GM15510 (cell line): ENCODE results near the gene AGRN.

Experiments
- POLR2A ChIP-seq: IDR thresholded peaks from 3 replicates; pipeline ENCODE4 v1.6.1; 2011; ENCODE audit warnings: borderline replicate concordance; ENCODE audit not compliant: insufficient read length; ENCODE audit errors: extremely low read depth

AGRN gene

DNA sequence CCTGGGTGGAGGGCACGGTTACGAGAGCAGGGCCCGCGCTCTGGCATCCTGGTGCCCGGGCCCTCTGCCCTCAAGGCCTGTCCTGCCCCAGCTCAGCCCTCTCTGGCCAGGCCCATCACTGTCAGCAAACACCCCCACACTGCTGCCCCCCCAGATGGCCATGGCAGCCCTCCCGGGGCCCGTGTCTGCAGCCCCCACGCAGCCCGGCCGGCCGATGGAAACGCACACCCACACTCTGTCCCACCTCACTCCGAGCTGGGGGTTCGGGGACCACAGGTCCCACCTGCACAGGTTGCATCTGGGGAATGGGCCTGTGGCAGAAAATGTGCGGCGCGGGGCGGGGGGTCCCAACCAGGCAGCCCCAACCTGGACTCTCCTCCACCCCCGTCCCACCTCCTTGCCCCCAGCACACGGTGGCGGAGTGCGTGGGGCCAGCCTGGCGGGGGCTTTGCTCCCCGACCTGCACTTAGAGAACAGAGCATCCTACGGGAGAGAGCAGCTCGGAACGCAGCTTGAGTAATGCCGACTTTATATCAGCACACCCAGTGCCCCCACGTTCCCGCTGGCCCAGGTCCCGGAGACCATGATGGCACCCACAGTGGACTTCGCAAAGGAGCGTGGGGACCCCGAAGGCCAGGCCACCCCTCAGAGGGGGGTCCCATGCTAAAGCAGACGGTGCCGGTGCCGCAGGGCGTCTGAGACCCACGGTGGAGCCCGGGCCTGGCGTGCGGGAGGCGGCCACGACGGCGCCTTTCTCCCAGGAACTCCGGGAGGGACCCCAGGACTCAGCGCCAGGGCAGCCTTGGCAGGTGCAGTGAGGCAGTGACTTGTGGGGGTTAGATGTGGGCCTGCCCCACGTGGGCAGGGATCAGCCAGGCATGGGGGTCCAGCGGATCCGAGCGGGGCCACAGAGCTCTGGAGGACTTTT is 61.7 kb downstream of the AGRN start:
- no peak for TF ChIP-seq POLR2A

DNA sequence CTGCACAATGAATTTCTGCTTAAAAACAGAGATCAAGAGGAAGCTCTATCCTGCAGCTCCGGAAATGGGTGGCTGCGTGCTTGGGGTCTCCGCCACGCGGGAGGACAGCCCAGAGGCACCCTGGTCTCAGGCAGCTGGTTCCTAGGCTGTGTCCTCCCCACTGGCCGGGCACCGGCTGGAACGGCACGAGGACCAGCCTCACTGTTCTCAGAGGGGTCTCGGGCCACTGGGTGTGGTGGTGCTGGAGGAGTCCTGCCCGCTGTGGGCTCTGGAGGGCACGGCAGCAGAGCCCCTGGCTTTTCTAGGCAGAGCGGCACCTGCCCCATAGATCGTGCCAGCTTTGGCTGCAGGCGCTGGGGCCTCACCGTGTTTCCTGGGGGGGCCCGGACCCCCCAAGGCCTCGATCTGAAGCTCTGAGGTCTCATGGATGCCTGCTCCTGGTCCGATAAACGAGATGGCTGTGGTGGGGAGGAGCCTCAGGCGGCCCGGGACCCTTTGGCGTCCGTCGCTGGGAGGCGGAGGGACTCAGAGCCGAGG is 62.4 kb downstream of the AGRN start:
- TF ChIP-seq POLR2A = no peak

DNA sequence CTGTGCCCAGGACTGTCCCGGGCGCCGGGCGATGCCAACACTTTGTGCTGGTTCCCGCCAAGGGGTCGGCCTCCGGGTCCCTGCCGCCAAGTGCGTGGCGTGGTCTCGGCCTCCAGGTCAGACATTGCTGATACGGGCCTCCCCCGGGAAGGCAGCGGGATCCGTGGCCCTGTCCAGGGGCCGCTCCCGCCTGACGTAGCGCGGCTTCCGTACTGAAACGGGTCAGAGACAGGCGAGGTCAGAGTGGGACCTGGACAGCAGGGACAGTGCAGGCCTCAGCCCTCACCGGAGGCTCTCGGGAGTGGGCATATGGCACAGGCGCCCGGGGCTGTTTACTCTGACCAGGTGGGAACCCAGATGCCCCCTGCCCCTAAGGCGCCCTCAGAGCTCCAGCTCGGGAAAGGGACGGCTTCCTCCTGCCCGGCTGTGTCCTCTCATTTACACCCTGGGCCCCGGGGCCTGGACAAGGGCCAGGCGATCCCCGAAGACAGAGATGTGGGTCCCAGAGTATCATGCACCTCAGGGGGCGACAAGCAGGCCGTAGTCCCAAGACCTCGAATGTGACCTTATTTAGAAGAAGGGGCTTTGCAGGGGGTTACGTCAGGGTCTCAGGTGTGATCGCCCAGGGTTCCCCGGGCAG is 63.0 kb downstream of the AGRN start:
- TF ChIP-seq POLR2A = no peak

DNA sequence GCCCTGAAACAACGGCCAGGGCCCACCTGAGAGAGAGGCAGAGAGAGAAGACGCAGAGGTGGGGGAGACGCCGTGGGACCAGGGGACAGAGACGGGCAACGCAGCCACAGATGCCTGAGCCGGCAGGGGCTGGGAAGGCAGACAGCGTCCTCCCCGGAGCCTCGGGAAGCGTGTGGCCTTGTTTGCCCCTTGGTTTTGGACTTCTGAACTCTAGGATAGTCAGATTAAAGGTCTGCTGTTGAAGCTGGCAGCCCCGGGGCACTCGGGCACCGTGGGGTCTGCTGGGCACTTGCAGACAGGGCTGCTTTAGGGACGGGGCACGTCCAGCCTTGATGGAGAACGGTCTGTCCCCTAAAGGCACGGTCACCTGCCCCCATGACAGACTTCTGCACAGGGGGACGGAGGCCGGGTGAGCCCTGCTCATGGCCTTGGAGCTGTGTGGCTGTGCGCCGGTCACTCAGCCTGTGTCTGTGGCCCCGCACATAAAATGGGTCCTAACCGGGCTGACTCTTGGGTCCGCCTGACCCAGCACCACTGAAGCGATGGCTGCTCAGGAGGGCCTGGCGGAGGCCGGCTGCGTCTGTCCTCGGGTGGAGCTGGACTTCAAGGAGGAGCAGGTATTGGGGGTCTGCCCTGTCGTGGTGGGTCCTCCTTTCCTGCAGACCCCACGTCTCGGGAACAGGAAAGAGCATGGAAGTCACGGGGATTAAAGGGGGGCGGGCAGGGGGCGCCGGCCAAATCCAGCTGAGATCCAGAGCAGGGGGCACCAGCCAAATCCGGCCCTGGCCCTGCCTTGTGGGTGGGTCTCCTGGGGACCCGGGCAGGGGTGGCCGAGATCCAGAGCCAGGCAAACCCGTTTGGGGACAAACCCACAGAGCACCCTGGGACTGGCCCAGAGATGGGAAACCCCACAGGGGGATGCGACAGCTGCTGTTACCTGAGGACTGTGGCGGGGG is 63.8 kb downstream of the AGRN start:
- no peak for TF ChIP-seq POLR2A

DNA sequence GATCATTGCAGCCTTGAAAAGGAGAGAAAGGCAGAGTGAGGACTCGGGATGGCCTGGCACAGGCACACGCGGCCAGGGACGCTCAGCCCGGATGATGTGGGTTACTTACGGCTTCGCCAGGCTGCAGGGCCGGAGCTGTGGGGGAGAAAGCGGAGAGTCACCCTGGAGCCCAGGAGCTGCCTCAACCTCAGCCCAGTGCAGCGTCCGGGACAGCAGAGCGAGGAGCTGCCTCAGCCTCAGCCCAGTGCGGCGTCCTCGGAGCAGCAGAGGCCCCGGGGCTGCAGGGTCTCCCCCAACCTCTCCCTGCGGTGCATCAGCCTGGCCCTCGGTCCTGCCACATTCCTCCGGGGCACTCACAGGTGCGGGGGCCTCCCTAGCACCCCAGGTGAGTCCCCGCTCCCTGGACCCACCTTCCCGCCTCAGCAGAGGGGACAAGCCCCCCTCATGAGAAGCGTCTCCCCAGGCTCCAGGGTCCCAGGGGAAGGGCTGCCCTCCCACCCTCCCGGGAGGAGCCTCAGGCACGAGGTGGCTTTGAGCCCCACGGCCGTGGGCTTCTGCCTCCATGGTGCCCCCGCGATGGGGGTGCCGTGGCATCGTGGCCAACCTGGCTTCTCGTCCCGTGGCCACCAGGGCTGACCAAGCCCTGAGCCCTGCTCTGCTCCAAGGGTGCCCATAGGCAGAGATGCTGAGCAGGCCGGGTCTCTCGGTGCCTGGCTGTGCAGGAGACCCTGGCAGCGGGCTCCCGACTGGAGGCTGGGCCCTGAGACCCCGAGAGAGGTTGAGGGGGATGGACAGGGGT is 64.7 kb downstream of the AGRN start:
- no peak for TF ChIP-seq POLR2A

DNA sequence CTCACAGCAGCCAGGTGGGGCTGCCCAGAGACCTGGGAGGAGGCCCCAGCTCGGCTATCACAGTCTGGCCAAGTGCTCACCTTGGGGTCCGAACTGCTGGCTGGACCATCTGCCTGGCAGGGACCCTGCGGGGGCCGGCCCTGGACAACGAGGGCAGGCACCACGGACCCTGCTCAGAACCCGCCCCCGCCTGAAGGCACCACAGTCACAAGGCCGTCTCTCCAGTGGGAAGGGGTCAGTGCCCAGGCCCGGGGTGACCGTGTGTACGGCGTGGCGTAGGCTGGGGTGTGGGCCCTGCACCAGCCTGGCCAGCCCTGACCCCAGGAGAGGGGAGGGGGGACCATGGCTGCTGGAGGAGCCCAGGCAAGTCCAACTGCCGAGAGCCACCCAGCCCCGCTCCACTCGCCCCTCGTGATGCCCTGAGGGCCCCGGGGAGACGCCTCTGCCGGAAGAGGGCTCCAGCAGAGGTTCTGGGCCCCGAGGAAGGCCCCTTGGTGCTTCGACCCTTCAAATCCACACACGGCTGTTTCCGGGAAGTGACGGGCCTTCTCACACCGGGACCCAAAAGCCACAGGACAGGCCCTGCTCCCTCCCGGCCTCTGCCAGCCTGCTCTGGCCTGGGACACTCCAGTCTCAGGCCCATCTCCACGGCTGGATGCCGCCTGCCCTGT is 65.4 kb downstream of the AGRN start:
- TF ChIP-seq POLR2A = no peak

DNA sequence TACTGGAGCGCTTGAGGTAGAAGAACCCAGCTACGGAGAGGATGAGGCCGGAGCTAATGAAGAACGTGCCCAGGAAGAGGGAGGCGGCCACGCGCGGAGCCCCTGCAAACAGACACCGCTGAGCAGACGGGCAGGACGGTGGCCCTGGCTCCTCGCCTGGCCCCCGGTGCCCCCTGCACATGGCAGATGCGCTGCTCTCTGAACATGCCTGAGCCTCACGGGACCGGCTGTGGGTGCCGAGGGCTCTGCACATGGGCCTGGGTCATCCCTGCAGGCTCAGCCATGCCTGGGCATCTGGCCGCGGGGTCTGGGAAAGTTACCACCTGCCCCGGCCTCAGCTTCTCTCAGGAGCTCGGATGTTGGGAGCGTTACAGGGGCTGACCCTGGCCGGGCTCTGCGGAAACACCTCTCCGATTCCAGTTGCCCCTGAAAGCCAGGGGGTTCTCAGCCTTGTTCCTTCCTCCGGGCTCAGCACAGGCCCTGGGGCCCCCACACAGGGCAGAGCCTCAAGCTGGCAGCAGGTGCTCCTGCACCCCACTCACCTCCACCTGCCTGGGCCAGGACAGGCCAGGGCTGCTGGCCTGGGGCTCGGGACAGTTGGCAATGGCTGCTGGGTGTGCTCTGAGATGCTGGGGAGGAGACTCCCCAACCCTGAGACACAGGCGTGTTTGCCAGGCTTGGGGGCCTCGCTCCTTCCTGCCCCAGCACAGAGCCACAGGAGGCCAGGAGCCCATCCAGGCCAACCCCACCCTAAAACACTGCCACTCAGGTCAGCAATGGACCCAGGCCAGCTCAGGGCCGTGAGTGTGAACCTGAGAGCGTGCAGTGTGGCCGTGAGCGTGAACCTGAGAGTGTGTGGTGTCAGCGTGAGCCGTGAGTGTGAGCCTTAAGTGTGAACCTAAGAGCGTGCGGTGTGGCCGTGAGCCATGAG is 66.3 kb downstream of the AGRN start:
- TF ChIP-seq POLR2A = no peak

DNA sequence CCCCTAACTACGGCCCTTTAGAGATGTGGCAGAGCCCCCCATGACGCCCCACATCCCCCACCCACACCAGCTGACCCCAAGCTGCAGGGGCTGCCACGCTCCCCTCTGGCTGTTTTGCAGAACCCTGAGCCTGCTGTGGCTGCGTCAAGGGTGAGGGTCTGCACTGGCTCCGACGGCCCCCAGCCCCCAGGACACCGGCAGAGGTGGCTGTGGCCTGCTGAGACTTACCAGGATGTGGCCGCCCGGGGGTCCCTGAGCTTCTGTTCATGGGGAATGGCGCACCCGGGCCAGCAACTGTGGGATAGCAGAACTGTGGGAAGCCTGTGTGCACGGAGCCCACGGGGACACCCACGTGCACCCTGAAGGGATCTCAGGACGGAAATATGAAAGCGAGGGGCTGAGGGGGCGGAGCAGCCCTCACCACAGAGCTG is 67.0 kb downstream of the AGRN start:
- no peak for TF ChIP-seq POLR2A

DNA sequence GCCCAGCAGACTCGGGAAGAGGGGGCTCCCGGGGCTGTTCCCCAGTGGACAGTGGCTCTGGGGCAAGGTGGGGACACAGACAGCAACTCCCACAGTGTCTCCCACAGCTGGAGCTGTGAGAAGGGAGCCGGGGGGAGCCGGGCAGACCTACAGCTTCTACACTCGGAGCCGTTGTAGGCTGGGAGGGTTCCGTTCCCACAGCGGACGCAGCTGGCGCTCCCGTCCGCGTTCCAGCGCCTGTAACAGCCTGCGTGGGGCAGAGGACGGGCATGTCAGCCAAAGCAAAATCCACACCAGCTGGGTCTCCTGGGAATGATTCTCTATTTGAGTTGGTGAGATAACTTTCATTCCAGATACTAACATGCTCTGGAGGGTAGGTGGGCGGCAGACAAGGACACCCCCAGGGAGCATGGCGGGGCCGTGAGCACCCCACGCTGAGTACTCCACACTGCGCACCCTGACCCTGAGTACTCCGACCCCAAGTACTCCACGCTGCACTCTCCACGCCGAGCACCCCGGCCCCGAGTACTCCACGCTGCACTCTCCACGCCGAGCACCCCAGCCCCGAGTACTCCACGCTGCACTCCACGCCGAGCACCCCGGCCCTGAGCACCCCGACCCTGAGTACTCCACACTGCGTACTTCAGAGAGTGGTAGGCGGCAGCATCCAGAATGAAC is 67.6 kb downstream of the AGRN start:
- TF ChIP-seq POLR2A = no peak

DNA sequence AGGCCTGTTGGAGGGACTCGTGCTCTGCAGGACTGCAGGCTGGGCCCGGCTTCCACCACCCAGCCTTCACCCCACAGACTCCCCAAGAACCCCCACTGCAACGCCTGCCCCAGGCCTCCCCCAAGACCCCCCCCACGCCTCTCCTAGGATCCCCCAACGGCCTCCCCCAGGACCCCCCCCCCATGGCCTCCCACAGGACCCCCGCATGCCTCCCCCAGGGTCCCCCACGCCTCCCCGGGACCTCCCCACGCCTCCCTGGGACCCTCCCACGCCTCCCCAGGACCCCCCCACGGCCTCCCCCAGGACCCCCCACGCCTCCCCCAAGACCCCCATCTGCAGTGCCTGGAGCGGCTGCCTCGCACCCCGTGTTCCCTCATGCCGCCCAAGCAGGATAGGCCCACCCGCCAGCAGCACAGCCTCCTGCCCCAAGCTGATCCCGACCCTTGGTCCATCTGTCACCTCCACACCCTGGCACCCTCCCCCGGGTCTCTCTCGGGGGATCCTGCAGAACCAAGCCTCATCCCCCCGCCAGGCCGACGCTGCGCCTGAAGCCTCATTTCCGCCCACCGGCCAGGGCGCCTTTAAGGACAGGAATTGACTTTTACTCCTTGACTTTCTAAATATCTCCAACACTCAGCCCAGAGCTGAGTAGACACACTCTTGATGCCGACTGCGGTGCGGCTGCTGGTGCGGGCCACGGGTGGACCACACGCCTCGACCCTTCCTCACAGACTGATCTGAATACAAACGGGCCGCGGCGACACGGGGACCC is 68.3 kb downstream of the AGRN start:
- TF ChIP-seq POLR2A = no peak
